A673 (cell line): ENCODE data around the gene EHD3. TPM values are rescaled to one million over a fixed set of nuclear protein-coding genes. Genes with fewer than 3 reads are reported as not detected.

Experiments used
- BruUV-seq: library from RNA; stranded (reverse); fragments of 400-500 nt; replicated peaks from 2 replicates; lab custom pipeline; 2021; lab: Mats Ljungman, UMichigan
- CTCF ChIA-PET: fragments of 300-600 bp; sonication (Branson Sonifier 250); formaldehyde crosslinking; loops from one replicate; lab custom pipeline; 2022; ENCODE audit warnings: antibody characterized with exemption; lab: Charles Lee
- POLR2A ChIA-PET: fragments of 300-600 bp; sonication (Branson Sonifier 250); formaldehyde crosslinking; loops from one replicate; lab custom pipeline; 2022; ENCODE audit warnings: antibody characterized with exemption; ENCODE audit not compliant: low non-redundant PET; lab: Charles Lee
- DNase-seq: peaks from one replicate; pipeline ENCODE4 v3.0.0-alpha.2; 2015; ENCODE audit warnings: low spot score
- H3K27ac ChIP-seq: fragments of 200-600 bp; sonication (generic); 2 replicates; pipeline ENCODE4 v1.5.1; 2016; ENCODE audit warnings: mixed run types, low read depth, mild to moderate bottlenecking, mixed read lengths, antibody characterized with exemption, low read length; ENCODE audit not compliant: poor library complexity, severe bottlenecking
- H3K27me3 ChIP-seq: fragments of 200-600 bp; sonication (generic); replicated peaks from 2 replicates; pipeline ENCODE4 v1.6.1; 2017; ENCODE audit warnings: mixed run types, low read depth, mild to moderate bottlenecking, mixed read lengths, antibody characterized with exemption, low read length; ENCODE audit not compliant: insufficient read depth, poor library complexity
- H3K36me3 ChIP-seq: fragments of 200-600 bp; sonication (generic); 2 replicates; pipeline ENCODE4 v1.6.1; 2016; ENCODE audit warnings: mixed run types, mild to moderate bottlenecking, mixed read lengths, antibody characterized with exemption, low read length; ENCODE audit not compliant: insufficient read depth, poor library complexity, severe bottlenecking
- H3K4me1 ChIP-seq: fragments of 200-600 bp; sonication (generic); 2 replicates; pipeline ENCODE4 v1.6.1; 2017; ENCODE audit warnings: mixed run types, mild to moderate bottlenecking, mixed read lengths, antibody characterized with exemption, low read length; ENCODE audit not compliant: insufficient read depth, poor library complexity, severe bottlenecking
- H3K4me3 ChIP-seq: fragments of 200-600 bp; sonication (generic); 2 replicates; pipeline ENCODE4 v1.5.1; 2016; ENCODE audit warnings: low read depth, mixed run types, mild to moderate bottlenecking, mixed read lengths, low read length; ENCODE audit not compliant: poor library complexity, severe bottlenecking
- H3K9me3 ChIP-seq: fragments of 200-600 bp; sonication (generic); 2 replicates; pipeline ENCODE4 v1.6.1; 2016; ENCODE audit warnings: mixed run types, low read depth, mild to moderate bottlenecking, mixed read lengths, antibody characterized with exemption, low read length; ENCODE audit not compliant: poor library complexity, severe bottlenecking
- EZH2 ChIP-seq: fragments of 200-600 bp; sonication (generic); IDR thresholded peaks from 2 replicates; pipeline ENCODE4 v1.6.1; 2017; ENCODE audit warnings: borderline replicate concordance, low read depth, mild to moderate bottlenecking, mixed read lengths, antibody characterized with exemption, low read length; ENCODE audit not compliant: poor library complexity, severe bottlenecking
- intact Hi-C: fragments of 100-400 bp; cut with micrococcal nuclease; formaldehyde crosslinking; loops from one replicate; pipeline ENCODE4 v1.10.0; 2022; ENCODE audit not compliant: unreplicated experiment
- total RNA-seq: library from RNA; stranded (reverse); gene quantifications from 2 replicates; pipeline ENCODE4 v1.2.3, GENCODE V29; 2021
- TF ChIP-seq, protein P1 (sequence below): fragments of 300-800, 200-600 bp; sonication (generic); conservative IDR thresholded peaks from 2 replicates; pipeline ENCODE4 v1.5.1; 2017; ENCODE audit warnings: low read depth, mild to moderate bottlenecking, antibody characterized with exemption, low read length, moderate library complexity, mixed read lengths

EHD3 gene
- total RNA-seq, 1 experiment from 2014 or later, result 4.4 TPM

DNA sequence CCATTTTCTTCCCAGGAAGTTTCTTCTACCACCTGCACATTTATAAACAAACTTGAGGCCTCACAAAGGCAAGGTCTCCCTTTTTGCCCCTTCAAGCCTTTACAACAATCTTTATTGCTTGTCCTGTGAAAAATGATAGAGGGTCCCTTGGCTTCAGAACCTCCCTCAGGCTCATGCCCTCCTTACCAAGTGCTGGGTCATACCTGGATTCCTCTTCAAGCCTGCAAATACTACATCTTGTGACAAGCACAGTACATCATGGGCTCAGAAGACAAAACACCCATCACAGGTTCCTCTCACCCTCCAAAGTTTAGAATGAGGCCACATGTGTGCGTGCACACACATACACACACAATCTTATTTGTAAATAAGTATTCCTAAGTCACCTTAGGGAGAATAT lies 25.7 kb upstream of the EHD3 start:
- H3K27me3 ChIP-seq, result no peaks in the 10 kb centered on the region
- POLR2A ChIA-PET, result no interaction called here
- no TSS peak for BruUV-seq
- DNase-seq, result no peak
- TF ChIP-seq, protein P1, sequence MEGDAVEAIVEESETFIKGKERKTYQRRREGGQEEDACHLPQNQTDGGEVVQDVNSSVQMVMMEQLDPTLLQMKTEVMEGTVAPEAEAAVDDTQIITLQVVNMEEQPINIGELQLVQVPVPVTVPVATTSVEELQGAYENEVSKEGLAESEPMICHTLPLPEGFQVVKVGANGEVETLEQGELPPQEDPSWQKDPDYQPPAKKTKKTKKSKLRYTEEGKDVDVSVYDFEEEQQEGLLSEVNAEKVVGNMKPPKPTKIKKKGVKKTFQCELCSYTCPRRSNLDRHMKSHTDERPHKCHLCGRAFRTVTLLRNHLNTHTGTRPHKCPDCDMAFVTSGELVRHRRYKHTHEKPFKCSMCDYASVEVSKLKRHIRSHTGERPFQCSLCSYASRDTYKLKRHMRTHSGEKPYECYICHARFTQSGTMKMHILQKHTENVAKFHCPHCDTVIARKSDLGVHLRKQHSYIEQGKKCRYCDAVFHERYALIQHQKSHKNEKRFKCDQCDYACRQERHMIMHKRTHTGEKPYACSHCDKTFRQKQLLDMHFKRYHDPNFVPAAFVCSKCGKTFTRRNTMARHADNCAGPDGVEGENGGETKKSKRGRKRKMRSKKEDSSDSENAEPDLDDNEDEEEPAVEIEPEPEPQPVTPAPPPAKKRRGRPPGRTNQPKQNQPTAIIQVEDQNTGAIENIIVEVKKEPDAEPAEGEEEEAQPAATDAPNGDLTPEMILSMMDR, result no peak
- no peak for TF ChIP-seq EZH2
- no peaks in the 10 kb centered on the region for H3K9me3 ChIP-seq
- intact Hi-C loops, result no loop called here
- CTCF ChIA-PET, result no interaction called here
- no peaks in the 10 kb centered on the region for H3K4me1 ChIP-seq
- H3K36me3 ChIP-seq, result no peaks in the 10 kb centered on the region
- H3K4me3 ChIP-seq, result no peak overlapping the region
- no peak overlapping the region for H3K27ac ChIP-seq

DNA sequence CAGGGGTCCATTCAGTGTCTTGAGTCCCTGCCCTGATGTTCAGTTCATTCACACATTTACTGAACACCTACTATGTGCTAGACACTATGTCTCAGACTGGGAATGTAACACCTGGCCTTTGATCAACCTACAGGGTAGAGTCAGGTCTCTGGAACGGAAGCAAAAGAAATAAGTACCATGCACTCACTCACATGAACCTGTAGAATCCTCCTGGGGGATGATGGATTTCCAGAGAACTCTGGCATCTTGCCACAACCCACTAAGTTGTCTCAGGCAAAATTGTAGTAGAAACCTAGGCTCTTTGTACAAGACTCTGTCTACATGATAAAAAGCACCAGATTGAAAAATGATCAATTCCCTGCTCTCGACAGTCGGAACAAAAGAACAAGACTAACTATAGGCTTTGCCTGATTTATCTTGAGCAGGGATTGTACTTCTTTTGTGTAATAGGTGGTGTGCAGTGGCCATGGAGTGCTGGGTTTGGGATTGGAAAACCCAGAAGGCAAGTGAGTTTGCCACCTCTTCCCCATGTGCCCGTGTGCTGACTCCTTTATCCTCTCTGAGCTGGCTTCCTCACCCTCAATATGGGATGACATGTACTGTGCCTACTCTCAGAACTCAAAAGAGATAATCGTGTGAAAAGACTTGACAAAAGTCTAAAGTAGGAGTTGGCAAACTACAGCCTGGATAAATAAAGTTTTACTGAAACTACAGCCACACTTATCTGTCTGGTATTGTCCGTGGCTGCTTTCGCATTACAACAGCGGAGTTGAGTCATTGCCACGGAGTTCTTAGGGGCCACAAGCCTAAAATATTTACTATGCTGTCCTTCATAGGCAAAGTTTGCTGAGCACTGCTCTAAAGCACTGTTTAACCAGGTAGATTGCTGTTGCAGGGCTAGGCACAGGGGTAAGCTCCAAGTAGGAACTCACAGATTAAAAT lies 21.0 kb upstream of the EHD3 start:
- Histone ChIP-seq H3K4me3 (no peak overlapping the region), H3K4me1 (peaks cover 9% of the 10 kb centered on the region), H3K9me3 (no peaks in the 10 kb centered on the region), H3K27ac (no peak overlapping the region), H3K27me3 (no peaks in the 10 kb centered on the region), H3K36me3 (no peaks in the 10 kb centered on the region)
- BruUV-seq, result no TSS peak
- TF ChIP-seq, protein P1, result no peak
- TF ChIP-seq EZH2, result no peak
- DNase-seq, result peak; percentile 18
- POLR2A ChIA-PET, result no interaction called here
- CTCF ChIA-PET, result no interaction called here
- intact Hi-C loops, result no loop called here

DNA sequence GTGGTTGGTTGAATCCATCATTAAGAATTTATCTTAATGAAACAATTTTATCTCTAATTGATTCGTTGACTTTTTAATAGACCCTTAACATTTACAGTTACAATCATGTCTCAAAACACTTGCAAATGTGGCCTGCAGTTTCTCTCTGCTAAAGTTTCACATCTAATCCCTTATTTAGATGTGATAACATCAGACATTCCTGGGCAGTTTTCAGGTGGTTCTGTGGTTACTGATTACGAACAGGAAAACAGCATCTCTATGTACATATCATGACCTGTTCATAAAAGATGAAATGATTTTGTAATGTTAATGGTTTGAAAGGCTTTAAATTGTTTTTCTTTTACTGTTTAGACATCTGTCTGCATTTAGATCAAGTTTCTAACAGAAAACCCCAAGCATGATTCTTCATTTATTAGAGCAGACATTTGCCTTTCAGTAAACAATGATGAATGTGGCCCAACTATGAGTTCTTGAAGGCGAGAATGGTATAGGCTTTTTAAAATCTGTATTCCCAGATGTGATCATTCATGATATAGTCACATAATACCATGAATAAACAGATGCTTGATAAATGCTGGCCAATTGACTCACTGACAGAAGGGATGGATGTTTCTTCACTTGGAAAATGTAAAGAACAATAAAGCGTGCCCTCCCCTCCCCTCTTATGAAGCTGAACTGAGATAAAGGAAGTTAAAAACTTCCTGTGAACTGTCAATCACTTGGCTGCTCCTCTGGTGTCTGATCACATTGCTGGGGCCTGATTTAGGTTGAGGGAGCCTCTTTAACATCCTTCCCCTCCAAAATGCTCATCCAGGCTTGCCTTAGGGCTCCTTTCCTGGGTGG lies 20.1 kb upstream of the EHD3 start:
- ChIA-PET CTCF (no interaction called here), POLR2A (no interaction called here)
- intact Hi-C loops, result no loop called here
- H3K4me3 ChIP-seq, result no peak overlapping the region
- H3K27ac ChIP-seq, result no peak overlapping the region
- TF ChIP-seq, protein P1, result no peak
- no peak for TF ChIP-seq EZH2
- H3K4me1 ChIP-seq, result peaks cover 15% of the 10 kb centered on the region
- no peak for DNase-seq
- H3K36me3 ChIP-seq, result no peaks in the 10 kb centered on the region
- no peaks in the 10 kb centered on the region for H3K27me3 ChIP-seq
- H3K9me3 ChIP-seq, result no peaks in the 10 kb centered on the region
- BruUV-seq, result no TSS peak
